H1 (cell line): ENCODE measurements around the gene NPBWR2. TPM values are rescaled to one million over a fixed set of nuclear protein-coding genes. Genes with fewer than 3 reads are reported as not detected.

Experiments used
- CTCF ChIA-PET: fragments of 300-600 bp; sonication (Branson Sonifier 250); formaldehyde crosslinking; loops from one replicate; lab custom pipeline; 2021; ENCODE audit not compliant: partially characterized antibody; lab: Charles Lee
- POLR2A ChIA-PET: fragments of 300-600 bp; sonication (Branson Sonifier 250); formaldehyde crosslinking; loops from one replicate; lab custom pipeline; 2021; ENCODE audit warnings: inconsistent platforms; ENCODE audit not compliant: partially characterized antibody; lab: Charles Lee
- DNase-seq, 2 experiments: peaks; one replicate each; pipeline versions ENCODE4 v3.0.0 to v3.0.0-alpha.2; 2010 to 2022; ENCODE audit warnings: low spot score in 2 of 2, low read depth in 1 of 2, mixed read lengths in 1 of 2
- FAIRE-seq: peaks from 2 replicates; lab custom pipeline; 2011; peaks lifted over from hg19 to GRCh38; lab: Jason Lieb, UNC
- H2AFZ ChIP-seq: 2 replicates; pipeline ENCODE4 v1.8.1; 2012; ENCODE audit warnings: low read length, inconsistent platforms
- H2AK5ac ChIP-seq: 2 replicates; pipeline ENCODE4 v1.6.1; 2013; ENCODE audit warnings: low read depth, low read length
- H2BK120ac ChIP-seq: replicated peaks from 2 replicates; pipeline ENCODE3; 2013; ENCODE audit warnings: low read depth, low read length, inconsistent platforms
- H2BK12ac ChIP-seq: 2 replicates; pipeline ENCODE4 v1.6.1; 2013; ENCODE audit warnings: low read depth, low read length
- H2BK15ac ChIP-seq: 2 replicates; pipeline ENCODE4 v1.6.1; 2013; ENCODE audit warnings: low read length
- H2BK20ac ChIP-seq: 2 replicates; pipeline ENCODE4 v1.6.1; 2013; ENCODE audit warnings: low read length
- H2BK5ac ChIP-seq: 2 replicates; pipeline ENCODE4 v1.6.1; 2013; ENCODE audit warnings: low read depth, low read length
- H3K14ac ChIP-seq: 2 replicates; pipeline ENCODE4 v1.6.1; 2013; ENCODE audit warnings: inconsistent platforms; ENCODE audit not compliant: insufficient read length
- H3K18ac ChIP-seq: 2 replicates; pipeline ENCODE4 v1.6.1; 2013; ENCODE audit warnings: low read length; ENCODE audit errors: extremely low read depth
- H3K23ac ChIP-seq: 2 replicates; pipeline ENCODE4 v1.6.1; 2013; ENCODE audit warnings: inconsistent platforms; ENCODE audit not compliant: insufficient read length
- H3K23me2 ChIP-seq: 2 replicates; pipeline ENCODE4 v1.6.1; 2013; ENCODE audit warnings: low read depth, low read length
- H3K27ac ChIP-seq: 2 replicates; pipeline ENCODE4 v1.6.1; 2011; ENCODE audit warnings: low read depth, low read length, inconsistent platforms
- H3K27me3 ChIP-seq, 4 experiments: replicated peaks in 1 of 4; 1 replicate in 1 of 4; 2 replicates in 3 of 4; pipeline versions ENCODE4 v1.6.1 to v1.8.1; 2011 to 2013; ENCODE audit warnings: low read length in 3 of 4, mild to moderate bottlenecking in 3 of 4, inconsistent platforms in 2 of 4, mixed read lengths in 2 of 4, moderate library complexity in 1 of 4; ENCODE audit not compliant: control insufficient read depth in 3 of 4, insufficient read depth in 3 of 4; ENCODE audit errors: extremely low read depth in 1 of 4
- H3K36me3 ChIP-seq, 4 experiments: 2 replicates each; pipeline versions ENCODE4 v1.6.1 to v1.8.1; 2011 to 2013; ENCODE audit warnings: mild to moderate bottlenecking in 4 of 4, low read length in 3 of 4, moderate library complexity in 2 of 4, control low read depth in 1 of 4, inconsistent platforms in 1 of 4; ENCODE audit not compliant: insufficient read depth in 4 of 4, control insufficient read depth in 2 of 4
- H3K4ac ChIP-seq: replicated peaks from 2 replicates; pipeline ENCODE3; 2013; ENCODE audit warnings: low read length, low read depth, mixed read lengths, inconsistent platforms; ENCODE audit not compliant: insufficient read length
- H3K4me1 ChIP-seq, 4 experiments: replicated peaks in 1 of 4; 1 replicate in 1 of 4; 2 replicates in 3 of 4; pipeline versions ENCODE4 v1.6.1 to v1.8.1; 2011 to 2013; ENCODE audit warnings: low read length in 3 of 4, inconsistent platforms in 2 of 4, mixed read lengths in 1 of 4; ENCODE audit not compliant: insufficient read depth in 4 of 4, control insufficient read depth in 3 of 4
- H3K4me2 ChIP-seq, 2 experiments: 2 replicates each; pipeline versions ENCODE4 v1.6.1 to v1.8.1; 2011 to 2013; ENCODE audit warnings: low read depth in 2 of 2, low read length in 2 of 2, control low read depth in 1 of 2, inconsistent platforms in 1 of 2, mild to moderate bottlenecking in 1 of 2; ENCODE audit not compliant: insufficient read depth in 1 of 2
- H3K4me3 ChIP-seq, 4 experiments: fragments of 200-600, 300-600 bp in 1 of 4; sonication (generic), shearing (Covaris generic), sonication (Bioruptor Twin) in 1 of 4; 2 replicates each; pipeline versions ENCODE4 v1.5.1 to v1.8.1; 2011 to 2016; ENCODE audit warnings: low read length in 4 of 4, low read depth in 3 of 4, control low read depth in 2 of 4, inconsistent platforms in 2 of 4, mild to moderate bottlenecking in 2 of 4, mixed read lengths in 1 of 4, moderate library complexity in 1 of 4; ENCODE audit not compliant: insufficient read depth in 2 of 4; ENCODE audit errors: extremely low read depth in 1 of 4
- H3K56ac ChIP-seq: replicated peaks from 2 replicates; pipeline ENCODE3; 2013; ENCODE audit warnings: low read depth, mild to moderate bottlenecking, mixed read lengths, low read length, inconsistent platforms; ENCODE audit not compliant: insufficient read length
- H3K79me1 ChIP-seq: 2 replicates; pipeline ENCODE4 v1.6.1; 2013; ENCODE audit warnings: low read depth, low read length, control low read depth
- H3K79me2 ChIP-seq, 2 experiments: 2 replicates each; pipeline versions ENCODE4 v1.6.1 to v1.8.1; 2012 to 2013; ENCODE audit warnings: low read length in 2 of 2, mild to moderate bottlenecking in 2 of 2, inconsistent platforms in 1 of 2; ENCODE audit not compliant: insufficient read depth in 2 of 2, control insufficient read depth in 1 of 2
- H3K9ac ChIP-seq, 4 experiments: replicated peaks in 1 of 4; 1 replicate in 1 of 4; 2 replicates in 3 of 4; pipeline versions ENCODE4 v1.6.1 to v1.8.1; 2011 to 2013; ENCODE audit warnings: low read depth in 3 of 4, low read length in 3 of 4, control low read depth in 2 of 4, mild to moderate bottlenecking in 2 of 4, moderate library complexity in 2 of 4, inconsistent platforms in 1 of 4; ENCODE audit errors: extremely low read depth in 1 of 4
- H3K9me3 ChIP-seq, 2 experiments: 2 replicates each; pipeline versions ENCODE4 v1.6.1 to v1.8.1; 2012 to 2013; ENCODE audit warnings: mild to moderate bottlenecking in 2 of 2, moderate library complexity in 2 of 2, control low read depth in 1 of 2, inconsistent platforms in 1 of 2, low read depth in 1 of 2, low read length in 1 of 2, mixed read lengths in 1 of 2; ENCODE audit not compliant: insufficient read depth in 2 of 2
- H4K20me1 ChIP-seq, 2 experiments: replicated peaks in 1 of 2; 2 replicates each; pipeline versions ENCODE3 to v1.8.1; 2011 to 2013; ENCODE audit warnings: inconsistent platforms in 2 of 2, low read length in 2 of 2, mild to moderate bottlenecking in 1 of 2; ENCODE audit not compliant: insufficient read depth in 2 of 2, control insufficient read depth in 1 of 2
- H4K5ac ChIP-seq: 2 replicates; pipeline ENCODE4 v1.6.1; 2013; ENCODE audit warnings: low read length, low read depth, mixed read lengths, inconsistent platforms; ENCODE audit not compliant: insufficient read length
- H4K8ac ChIP-seq: 2 replicates; pipeline ENCODE4 v1.8.0; 2013; ENCODE audit warnings: mild to moderate bottlenecking, moderate library complexity, low read length, inconsistent platforms; ENCODE audit not compliant: insufficient read depth; ENCODE audit errors: extremely low read depth
- H4K91ac ChIP-seq: replicated peaks from 2 replicates; pipeline ENCODE3; 2013; ENCODE audit warnings: low read length, mixed read lengths, inconsistent platforms; ENCODE audit not compliant: insufficient read length
- CTBP2 ChIP-seq: IDR thresholded peaks from 2 replicates; pipeline ENCODE4 v1.7.0; 2011; ENCODE audit warnings: borderline replicate concordance, mild to moderate bottlenecking, moderate library complexity, mixed read lengths, low read length; ENCODE audit not compliant: insufficient read depth, insufficient read length
- HDAC6 ChIP-seq: IDR thresholded peaks from one replicate; pipeline ENCODE4 v1.7.1; 2012; ENCODE audit warnings: low read depth, mild to moderate bottlenecking, inconsistent platforms, low read length, moderate library complexity
- JUN ChIP-seq: IDR thresholded peaks from 2 replicates; pipeline ENCODE4 v1.6.1; 2011; ENCODE audit warnings: low read depth, mild to moderate bottlenecking, improper control_type of control experiment, low read length
- RFX5 ChIP-seq: IDR thresholded peaks from 2 replicates; pipeline ENCODE4 v1.6.1; 2011; ENCODE audit warnings: low read depth, low read length, improper control_type of control experiment, borderline replicate concordance
- WGBS, 2 experiments: shearing (Covaris generic) in 1 of 2; methylation state at CpG; one replicate each; pipeline versions ENCODE4 v1.1.6 to v1.1.7; 2013 to 2015; ENCODE audit warnings: low lambda C conversion rate in 2 of 2, mixed read lengths in 2 of 2, inconsistent platforms in 1 of 2, low coverage in 1 of 2, missing lambda C conversion rate in 1 of 2; ENCODE audit not compliant: insufficient replicate concordance in 2 of 2, insufficient coverage in 1 of 2, insufficient read length in 1 of 2; ENCODE audit errors: extremely low coverage in 1 of 2, missing lambda C conversion rate in 1 of 2; 5-methylcytosine and 5-hydroxymethylcytosine counted together
- polyA plus RNA-seq, 7 experiments: library from polyadenylated mRNA; depleted of rRNA in 3 of 7; stranded (reverse) in 5 of 7; unstranded in 2 of 7; fragments of >200 nt in 5 of 7; fragments of 200-250 nt in 2 of 7; gene quantifications; 1 replicate in 5 of 7; 2 replicates in 1 of 7; 4 replicates in 1 of 7; pipeline versions ENCODE4 v1.2.1 to v1.2.3, GENCODE V29; 2011 to 2013; ENCODE audit warnings: missing spikeins in 2 of 7, mixed read lengths in 2 of 7
- total RNA-seq: library from RNA; stranded (reverse); fragmentation: NEBNext Ultra II Directional; extraction: Animal tissue kit (Norgen Biotek cat#: 25700); gene quantifications from 2 replicates; pipeline ENCODE4 v1.2.1, GENCODE V29; 2021

NPBWR2 gene
- total and polyA plus RNA-seq, 2 of the 8 experiments (the other 6 are each of a cell fraction or from before 2014, with no cell fraction given), result not detected

DNA sequence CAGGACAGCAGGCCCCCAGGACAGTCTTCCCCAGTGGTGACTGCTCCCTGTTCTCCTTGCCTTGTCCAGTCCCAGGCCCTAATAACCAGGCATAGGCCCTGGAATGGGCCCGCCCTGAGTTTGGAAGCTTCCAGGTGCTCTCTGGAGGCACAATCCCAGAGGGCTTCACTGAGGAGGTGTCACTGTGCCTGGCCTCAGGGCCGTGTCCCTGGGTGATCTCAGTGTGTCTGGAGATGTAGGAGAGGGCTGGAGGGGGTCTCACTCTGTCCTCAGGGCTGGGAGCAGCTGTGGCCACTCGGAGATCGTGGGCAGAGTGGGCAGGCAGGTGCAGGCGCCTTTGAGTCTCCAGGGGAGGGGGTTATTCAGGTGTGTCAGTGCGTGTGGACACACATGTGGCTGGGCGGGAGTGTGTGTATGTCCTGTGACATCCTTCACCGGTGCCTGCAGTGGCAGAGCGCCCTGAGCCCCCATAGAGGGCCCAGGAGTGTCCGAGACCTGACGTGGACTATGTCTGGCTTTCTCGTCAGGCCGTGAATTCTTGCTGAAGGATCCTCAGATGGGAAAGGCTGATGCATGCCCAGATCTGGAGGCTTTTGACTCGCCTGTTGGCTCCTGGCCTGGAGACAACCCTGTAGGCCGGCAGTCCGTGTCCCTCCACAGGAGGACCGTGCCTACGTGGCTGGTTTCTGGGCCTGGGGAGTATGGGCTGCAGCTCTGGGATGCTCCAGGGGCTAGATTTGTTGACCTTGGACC is 5.5 kb upstream of the NPBWR2 start:
- no peaks in the 10 kb centered on the region for H3K23me2 ChIP-seq
- no peak overlapping the region for H3K27ac ChIP-seq
- H4K20me1 ChIP-seq, result peaks cover 0 to 2% of the 10 kb centered on the region in 2 experiments
- no peaks in the 10 kb centered on the region for H3K79me1 ChIP-seq
- H3K27me3 ChIP-seq, result no peaks in the 10 kb centered on the region
- no peak overlapping the region for H2BK20ac ChIP-seq
- no peak overlapping the region for H2BK120ac ChIP-seq
- H4K8ac ChIP-seq, result peak overlapping the region; percentile 68; the same call in 1 of the 2 replicates
- H4K91ac ChIP-seq, result peak overlapping the region; percentile 40
- H3K9ac ChIP-seq, result no peak overlapping the region
- no peaks in the 10 kb centered on the region for H3K9me3 ChIP-seq
- no peak overlapping the region for H2BK5ac ChIP-seq
- peak in 1 of 2 experiments; percentile 43 for DNase-seq
- H3K4me3 ChIP-seq, result no peak overlapping the region
- POLR2A ChIA-PET, result no interaction called here
- FAIRE-seq, result no peak
- H2BK15ac ChIP-seq, result no peak overlapping the region
- H2AFZ ChIP-seq, result no peak overlapping the region
- no peak overlapping the region for H2BK12ac ChIP-seq
- WGBS, 2 experiments, result 84% methylated on average over 18 of the region's 18 CpGs; no CpG with 5 or more reads in 1 of the 2 experiments
- no peaks in the 10 kb centered on the region for H3K4me1 ChIP-seq
- no peak overlapping the region for H3K18ac ChIP-seq
- no peak overlapping the region for H4K5ac ChIP-seq
- H3K14ac ChIP-seq, result no peak overlapping the region
- 0 out of 2 replicates have a peak overlapping the region, but pooled peaks have one; percentile 24 for H2AK5ac ChIP-seq
- H3K36me3 ChIP-seq, result no peaks in the 10 kb centered on the region
- H3K23ac ChIP-seq, result no peak overlapping the region
- H3K4ac ChIP-seq, result no peak overlapping the region
- no peak overlapping the region for H3K4me2 ChIP-seq
- CTCF ChIA-PET, result interaction anchor here (1.0 to 10.1 kb wide), 4 partner anchors 13 to 71 kb away, joined by 3 to 144 read pairs (median 4); partner anchors contain the start of genes LKAAEAR1, OPRL1 and RGS19
- no peaks in the 10 kb centered on the region for H3K79me2 ChIP-seq
- no peak overlapping the region for H3K56ac ChIP-seq
- TF ChIP-seq HDAC6, result no peak
- no peak for TF ChIP-seq RFX5
- TF ChIP-seq CTBP2, result no peak
- TF ChIP-seq JUN, result no peak
